ENCODE data around the gene PDE7B. TPM values are rescaled to one million over a fixed set of nuclear protein-coding genes. Genes with fewer than 3 reads are reported as not detected.
"Not testable (repeated sequence)": the region's sequence is repeated elsewhere in the genome, so short reads cannot be mapped to it uniquely, and the experiment has no call there.

The PDE7B gene
- total RNA-seq, 1 donor from 2014 or later, result 0.05 TPM

- DNase-seq (ENCODE audit: low spot score), result no peak
- Mint-ChIP-seq H3K4me1 (ENCODE audit: low read depth) (no peaks in the 10 kb centered on the region), H3K9me3 (ENCODE audit: low read depth) (peaks cover 8% of the 10 kb centered on the region), H3K27ac (ENCODE audit: unreplicated experiment) (no peak overlapping the region), H3K36me3 (ENCODE audit: low read depth) (no peaks in the 10 kb centered on the region), H3K27me3 (ENCODE audit: low read depth) (no peaks in the 10 kb centered on the region), H3K4me3 (ENCODE audit: unreplicated experiment) (no peak overlapping the region)
- TF ChIP-seq, protein P1, sequence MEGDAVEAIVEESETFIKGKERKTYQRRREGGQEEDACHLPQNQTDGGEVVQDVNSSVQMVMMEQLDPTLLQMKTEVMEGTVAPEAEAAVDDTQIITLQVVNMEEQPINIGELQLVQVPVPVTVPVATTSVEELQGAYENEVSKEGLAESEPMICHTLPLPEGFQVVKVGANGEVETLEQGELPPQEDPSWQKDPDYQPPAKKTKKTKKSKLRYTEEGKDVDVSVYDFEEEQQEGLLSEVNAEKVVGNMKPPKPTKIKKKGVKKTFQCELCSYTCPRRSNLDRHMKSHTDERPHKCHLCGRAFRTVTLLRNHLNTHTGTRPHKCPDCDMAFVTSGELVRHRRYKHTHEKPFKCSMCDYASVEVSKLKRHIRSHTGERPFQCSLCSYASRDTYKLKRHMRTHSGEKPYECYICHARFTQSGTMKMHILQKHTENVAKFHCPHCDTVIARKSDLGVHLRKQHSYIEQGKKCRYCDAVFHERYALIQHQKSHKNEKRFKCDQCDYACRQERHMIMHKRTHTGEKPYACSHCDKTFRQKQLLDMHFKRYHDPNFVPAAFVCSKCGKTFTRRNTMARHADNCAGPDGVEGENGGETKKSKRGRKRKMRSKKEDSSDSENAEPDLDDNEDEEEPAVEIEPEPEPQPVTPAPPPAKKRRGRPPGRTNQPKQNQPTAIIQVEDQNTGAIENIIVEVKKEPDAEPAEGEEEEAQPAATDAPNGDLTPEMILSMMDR (IDR thresholded peaks at IDR 0.05), result no peak
Measured at GRCh38 chr6:136136274-136136673, 284.8 kb downstream of the PDE7B start.

DNA sequence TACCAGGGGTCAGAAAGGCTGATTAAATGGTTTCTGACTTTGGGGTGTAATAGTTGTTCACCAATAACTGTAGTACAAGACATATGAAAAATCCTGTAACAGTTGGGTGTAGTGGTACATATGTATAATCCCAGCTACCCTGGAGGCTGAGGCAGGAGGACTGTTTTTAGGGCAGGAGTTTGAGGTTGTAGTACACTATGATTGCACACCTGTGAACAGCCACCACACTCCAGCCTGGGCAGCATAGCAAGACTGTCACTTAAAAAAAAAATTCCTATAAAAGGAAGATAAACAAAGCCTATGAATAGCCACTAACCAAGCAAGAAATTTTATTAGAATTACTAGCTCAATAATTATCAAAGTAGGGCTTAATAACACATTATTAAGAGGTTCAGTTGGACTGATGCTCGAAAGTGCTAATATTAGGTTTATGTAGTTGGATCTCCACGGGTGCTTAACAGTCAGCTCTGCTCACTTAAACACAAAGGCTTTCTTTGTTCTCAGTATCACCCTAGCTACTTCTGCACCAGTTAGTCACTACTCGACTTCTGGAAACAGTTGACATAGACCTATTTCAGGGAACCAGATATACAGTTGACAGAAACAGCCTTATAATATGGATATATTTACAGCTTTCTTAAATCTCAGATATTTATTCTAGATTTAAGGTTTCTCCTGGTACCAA, 285.6 kb downstream of the PDE7B start:
- Mint-ChIP-seq H3K4me3 (ENCODE audit: unreplicated experiment) (no peak overlapping the region), H3K36me3 (ENCODE audit: low read depth) (peaks cover 4% of the 10 kb centered on the region), H3K27me3 (ENCODE audit: low read depth) (no peaks in the 10 kb centered on the region), H3K9me3 (ENCODE audit: low read depth) (peaks cover 15% of the 10 kb centered on the region), H3K27ac (ENCODE audit: unreplicated experiment) (no peak overlapping the region), H3K4me1 (ENCODE audit: low read depth) (no peaks in the 10 kb centered on the region)
- TF ChIP-seq, protein P1 (IDR thresholded peaks at IDR 0.05), result no peak
- no peak for DNase-seq (ENCODE audit: low spot score)

DNA sequence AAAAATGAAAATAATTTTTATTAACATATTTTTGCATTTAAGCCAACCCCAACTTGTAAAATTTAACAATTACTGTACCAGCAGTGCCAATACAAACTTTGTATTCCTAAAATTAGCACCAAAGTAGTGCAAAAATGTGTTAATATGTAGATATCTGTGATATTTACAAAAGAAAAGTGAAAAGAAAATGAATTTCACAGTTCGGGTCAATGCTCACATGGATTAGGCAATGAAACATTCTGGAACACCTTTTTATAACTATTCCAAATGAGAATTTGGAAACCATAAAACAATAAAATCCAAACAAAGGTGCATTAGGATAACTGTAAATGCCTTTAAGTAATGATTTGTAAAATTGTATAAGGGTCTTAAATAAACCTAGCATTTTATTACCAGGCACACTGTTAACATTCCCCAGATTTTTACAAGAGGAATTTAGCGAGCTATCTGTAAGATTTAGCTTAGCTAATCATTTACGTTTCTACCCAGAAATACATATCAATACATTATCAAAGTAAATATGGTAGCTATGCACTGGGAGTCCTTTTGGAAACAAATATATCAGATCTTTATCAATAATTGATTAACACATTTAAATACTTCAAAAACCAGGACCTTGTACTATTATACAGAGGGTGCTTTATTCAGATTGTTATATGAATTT, 286.4 kb downstream of the PDE7B start:
- no peak overlapping the region for H3K27ac Mint-ChIP-seq (ENCODE audit: unreplicated experiment)
- no peaks in the 10 kb centered on the region for H3K27me3 Mint-ChIP-seq (ENCODE audit: low read depth)
- no peaks in the 10 kb centered on the region for H3K4me1 Mint-ChIP-seq (ENCODE audit: low read depth)

DNA sequence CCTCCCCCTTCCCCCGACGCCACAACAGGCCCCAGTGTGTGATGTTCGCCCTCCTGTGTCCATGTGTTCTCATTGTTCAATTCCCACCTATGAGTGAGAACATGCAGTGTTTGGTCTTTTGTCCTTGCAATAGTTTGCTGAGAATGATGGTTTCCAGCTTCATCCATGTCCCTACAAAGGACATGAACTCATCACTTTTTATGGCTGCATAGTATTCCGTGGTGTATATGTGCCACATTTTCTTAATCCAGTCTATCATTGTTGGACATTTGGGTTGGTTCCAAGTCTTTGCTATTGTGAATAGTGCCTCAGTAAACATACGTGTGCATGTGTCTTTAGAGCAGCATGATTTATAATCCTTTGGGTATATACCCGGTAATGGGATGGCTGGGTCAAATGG, 287.6 kb downstream of the PDE7B start:
- not testable (repeated sequence) for H3K36me3 Mint-ChIP-seq (ENCODE audit: low read depth); H3K27ac Mint-ChIP-seq (ENCODE audit: unreplicated experiment); H3K4me3 Mint-ChIP-seq (ENCODE audit: unreplicated experiment); DNase-seq (ENCODE audit: low spot score); H3K27me3 Mint-ChIP-seq (ENCODE audit: low read depth); H3K4me1 Mint-ChIP-seq (ENCODE audit: low read depth)
- peaks cover 18% of the 10 kb centered on the region for H3K9me3 Mint-ChIP-seq (ENCODE audit: low read depth)

More for the DNA sequence above, 286.4 kb downstream of the PDE7B start:
- Mint-ChIP-seq H3K9me3 (ENCODE audit: low read depth) (peaks cover 18% of the 10 kb centered on the region), H3K36me3 (ENCODE audit: low read depth) (peaks cover 4% of the 10 kb centered on the region), H3K4me3 (ENCODE audit: unreplicated experiment) (no peak overlapping the region)
- TF ChIP-seq, protein P1 (IDR thresholded peaks at IDR 0.05), result no peak
- DNase-seq (ENCODE audit: low spot score), result no peak

DNA sequence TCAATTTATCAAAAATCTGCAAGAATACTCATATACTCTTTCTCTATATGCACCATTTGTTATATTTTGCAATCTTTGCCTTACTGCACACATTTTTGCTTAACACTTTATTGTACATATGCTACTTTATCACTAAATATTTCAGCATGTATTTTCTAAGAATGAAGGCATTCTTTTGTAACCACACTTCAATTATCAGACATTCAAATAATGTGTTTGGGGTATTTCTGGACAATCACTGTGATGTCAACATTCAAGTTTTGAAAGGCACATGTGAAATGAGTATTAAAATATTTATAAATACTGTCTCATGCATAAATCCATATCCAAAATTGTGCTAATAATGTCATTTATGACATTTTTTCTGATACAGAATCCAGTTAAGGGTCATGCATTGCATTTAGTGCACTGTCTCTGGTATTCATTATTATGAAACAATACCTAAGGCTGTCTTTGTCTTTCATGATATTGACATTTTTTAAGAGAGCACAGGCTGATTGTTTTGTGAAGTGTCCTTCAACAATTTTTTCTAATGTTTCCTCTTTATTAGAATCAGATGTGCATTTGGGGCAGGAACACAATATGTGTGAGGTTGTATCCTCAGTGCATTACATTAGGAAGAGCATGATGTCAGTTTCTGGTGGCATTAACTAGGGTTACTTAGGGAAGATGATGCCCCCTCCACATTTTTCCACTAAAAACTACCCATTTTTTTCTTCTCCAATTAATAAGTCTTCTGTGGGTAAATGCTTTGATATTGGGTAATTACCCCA, 292.9 kb downstream of the PDE7B start:
- Mint-ChIP-seq H3K36me3 (ENCODE audit: low read depth) (peaks cover 4% of the 10 kb centered on the region), H3K27me3 (ENCODE audit: low read depth) (no peaks in the 10 kb centered on the region), H3K4me1 (ENCODE audit: low read depth) (no peaks in the 10 kb centered on the region), H3K4me3 (ENCODE audit: unreplicated experiment) (no peak overlapping the region), H3K9me3 (ENCODE audit: low read depth) (peaks cover 18% of the 10 kb centered on the region), H3K27ac (ENCODE audit: unreplicated experiment) (no peak overlapping the region)
- DNase-seq (ENCODE audit: low spot score), result no peak
- TF ChIP-seq, protein P1 (IDR thresholded peaks at IDR 0.05), result no peak
